HCT116 (cell line): ENCODE measurements around the gene MTREX. TPM values are rescaled to one million over a fixed set of nuclear protein-coding genes. Genes with fewer than 3 reads are reported as not detected.

Source experiments
- ATAC-seq: fragments of 200-7000 bp; cut with Tn5 transposase; 2 replicates; pipeline ENCODE4 v1.9.1; 2020; ENCODE audit warnings: mild to moderate bottlenecking, moderate library complexity
- BruUV-seq: library from RNA; stranded (reverse); fragments of 400-500 nt; replicated peaks from 2 replicates; lab custom pipeline; 2021; lab: Mats Ljungman, UMichigan
- CTCF ChIA-PET: fragments of 300-600 bp; sonication (Branson Sonifier 250); formaldehyde crosslinking; loops from one replicate; lab custom pipeline; 2021; ENCODE audit warnings: antibody characterized with exemption; lab: Charles Lee
- POLR2A ChIA-PET: fragments of 300-600, 350-600 bp; sonication (Branson Sonifier 250); formaldehyde crosslinking; loops from one replicate; lab custom pipeline; 2021; ENCODE audit warnings: antibody characterized with exemption; lab: Charles Lee
- RAD21 ChIA-PET, 2 experiments: fragments of 300-600 bp; sonication (Branson Sonifier 250); formaldehyde crosslinking; loops; one replicate each; lab custom pipeline; 2023; ENCODE audit warnings: low total read pairs in 2 of 2; ENCODE audit not compliant: uncharacterized antibody in 2 of 2, unreplicated experiment in 2 of 2, low non-redundant PET in 1 of 2; lab: Charles Lee
- DNase-seq: peaks from one replicate; pipeline ENCODE4 v3.0.0-alpha.2; 2010; ENCODE audit warnings: low read depth, low spot score
- H2AFZ ChIP-seq: fragments of 200-600 bp; shearing (Covaris generic), sonication (generic); 2 replicates; pipeline ENCODE4 v1.6.1; 2017; ENCODE audit warnings: low read depth, mixed run types, mixed read lengths, antibody characterized with exemption, low read length; ENCODE audit not compliant: poor library complexity, severe bottlenecking
- H3K27ac ChIP-seq: 2 replicates; pipeline ENCODE4 v1.5.1; 2012; ENCODE audit warnings: low read depth, low read length
- H3K27me3 ChIP-seq: fragments of 200-600 bp; sonication (generic); 2 replicates; pipeline ENCODE4 v1.6.1; 2016; ENCODE audit warnings: mixed run types, low read length, mixed read lengths; ENCODE audit not compliant: insufficient read depth
- H3K36me3 ChIP-seq, 2 experiments: fragments of 200-500 bp in 1 of 2; fragments of 200-600 bp in 1 of 2; sonication (Bioruptor generic) in 1 of 2; sonication (generic) in 1 of 2; 2 replicates each; pipeline versions ENCODE4 v1.5.1 to v1.6.1; 2014 to 2016; ENCODE audit warnings: low read length in 2 of 2, inconsistent platforms in 1 of 2, mixed read lengths in 1 of 2, mixed run types in 1 of 2; ENCODE audit not compliant: insufficient read depth in 2 of 2, control insufficient read depth in 1 of 2
- H3K4me1 ChIP-seq, 2 experiments: fragments of 200-600 bp in 1 of 2; sonication (generic) in 1 of 2; 2 replicates each; pipeline versions ENCODE4 v1.5.1 to v1.6.1; 2012 to 2017; ENCODE audit warnings: low read length in 2 of 2, inconsistent platforms in 1 of 2, mild to moderate bottlenecking in 1 of 2, mixed read lengths in 1 of 2, mixed run types in 1 of 2, moderate library complexity in 1 of 2; ENCODE audit not compliant: insufficient read depth in 2 of 2, control insufficient read depth in 1 of 2
- H3K4me2 ChIP-seq: fragments of 200-600 bp; sonication (generic); 2 replicates; pipeline ENCODE4 v1.6.1; 2017; ENCODE audit warnings: mixed run types, low read length, mixed read lengths
- H3K4me3 ChIP-seq, 2 experiments: fragments of 200-600 bp in 1 of 2; sonication (generic) in 1 of 2; replicated peaks in 1 of 2; 2 replicates each; pipeline ENCODE4 v1.5.1; 2011 to 2016; ENCODE audit warnings: low read length in 2 of 2, control low read depth in 1 of 2, low read depth in 1 of 2, mild to moderate bottlenecking in 1 of 2, mixed read lengths in 1 of 2, mixed run types in 1 of 2
- H3K79me2 ChIP-seq: fragments of 200-600 bp; sonication (generic); 2 replicates; pipeline ENCODE4 v1.6.1; 2017; ENCODE audit warnings: mild to moderate bottlenecking, mixed run types, low read length, moderate library complexity, mixed read lengths; ENCODE audit not compliant: insufficient read depth
- H3K9ac ChIP-seq: fragments of 200-600 bp; sonication (generic); 2 replicates; pipeline ENCODE4 v1.6.1; 2016; ENCODE audit warnings: low read length, mixed read lengths
- H3K9me2 ChIP-seq: fragments of 200-600 bp; sonication (generic), shearing (Covaris generic); 2 replicates; pipeline ENCODE4 v1.6.1; 2017; ENCODE audit warnings: mixed run types, mild to moderate bottlenecking, moderate library complexity; ENCODE audit not compliant: insufficient read depth
- H3K9me3 ChIP-seq, 2 experiments: fragments of 200-500 bp in 1 of 2; fragments of 200-600 bp in 1 of 2; sonication (Bioruptor generic) in 1 of 2; sonication (generic) in 1 of 2; 2 replicates each; pipeline ENCODE4 v1.6.1; 2014 to 2017; ENCODE audit warnings: low read length in 2 of 2, mixed read lengths in 2 of 2, inconsistent platforms in 1 of 2, low read depth in 1 of 2, mild to moderate bottlenecking in 1 of 2, mixed run types in 1 of 2, moderate library complexity in 1 of 2; ENCODE audit not compliant: control insufficient read depth in 1 of 2, insufficient read depth in 1 of 2
- H4K20me1 ChIP-seq: fragments of 200-600 bp; sonication (generic), shearing (Covaris generic); 2 replicates; pipeline ENCODE4 v1.6.1; 2017; ENCODE audit warnings: mixed run types, mild to moderate bottlenecking, moderate library complexity; ENCODE audit not compliant: insufficient read depth
- CBX3 ChIP-seq: IDR thresholded peaks from 2 replicates; pipeline ENCODE4 v1.6.1; 2012; ENCODE audit warnings: low read depth
- ELF1 ChIP-seq: IDR thresholded peaks from 2 replicates; pipeline ENCODE4 v1.6.1; 2012; ENCODE audit warnings: low read depth, borderline replicate concordance
- EZH2 ChIP-seq: fragments of 200-600 bp; sonication (generic); IDR thresholded peaks from 2 replicates; pipeline ENCODE4 v1.6.1; 2017; ENCODE audit warnings: antibody characterized with exemption, mixed run types
- JUND ChIP-seq: IDR thresholded peaks from 2 replicates; pipeline ENCODE4 v1.6.1; 2012
- SP1 ChIP-seq: IDR thresholded peaks from 2 replicates; pipeline ENCODE4 v1.6.1; 2012; ENCODE audit warnings: low read depth
- SRF ChIP-seq: IDR thresholded peaks from 2 replicates; pipeline ENCODE4 v1.6.1; 2012; ENCODE audit warnings: low read depth
- TCF7L2 ChIP-seq: IDR thresholded peaks from 2 replicates; pipeline ENCODE4 v1.7.0; 2011; ENCODE audit warnings: borderline replicate concordance, inconsistent platforms; ENCODE audit not compliant: insufficient read depth, insufficient read length; ENCODE audit errors: extremely low read depth
- ZNF274 ChIP-seq: fragments of 200-500 bp; sonication (Bioruptor generic); IDR thresholded peaks from 2 replicates; pipeline ENCODE4 v1.6.1; 2014; ENCODE audit warnings: mild to moderate bottlenecking, low read depth, low read length, inconsistent platforms
- intact Hi-C: fragments of 100-400 bp; cut with micrococcal nuclease; formaldehyde crosslinking; loops from 2 replicates; pipeline ENCODE4 v1.10.0; 2022
- total RNA-seq: library from RNA; stranded (reverse); gene quantifications from one replicate; pipeline ENCODE4 v1.2.1, GENCODE V29; 2021; ENCODE audit not compliant: unreplicated experiment
- TF ChIP-seq, protein P1 (sequence below): IDR thresholded peaks from 2 replicates; pipeline ENCODE4 v1.6.1; 2012; ENCODE audit warnings: low read depth
- TF ChIP-seq, protein P2 (sequence below), 3 experiments: fragments of 200-600 bp in 1 of 3; sonication (generic) in 1 of 3; IDR thresholded peaks in 2 of 3; conservative IDR thresholded peaks in 1 of 3; 2 replicates each; pipeline ENCODE4 v1.5.1; 2012 to 2017; ENCODE audit warnings: low read depth in 2 of 3, low read length in 2 of 3, antibody characterized with exemption in 1 of 3, borderline replicate concordance in 1 of 3, control low read depth in 1 of 3, mild to moderate bottlenecking in 1 of 3, mixed read lengths in 1 of 3, mixed run types in 1 of 3, moderate library complexity in 1 of 3; ENCODE audit not compliant: insufficient read depth in 1 of 3
- TF ChIP-seq, protein P3 (sequence below): IDR thresholded peaks from 2 replicates; pipeline ENCODE4 v1.6.1; 2012
- TF ChIP-seq, protein P4 (sequence below): IDR thresholded peaks from 2 replicates; pipeline ENCODE4 v1.6.1; 2011; ENCODE audit warnings: mild to moderate bottlenecking, low read length, moderate library complexity; ENCODE audit not compliant: insufficient replicate concordance; ENCODE audit errors: extremely low read depth

The MTREX gene
- total RNA-seq, 1 experiment from 2014 or later = 101 TPM

DNA sequence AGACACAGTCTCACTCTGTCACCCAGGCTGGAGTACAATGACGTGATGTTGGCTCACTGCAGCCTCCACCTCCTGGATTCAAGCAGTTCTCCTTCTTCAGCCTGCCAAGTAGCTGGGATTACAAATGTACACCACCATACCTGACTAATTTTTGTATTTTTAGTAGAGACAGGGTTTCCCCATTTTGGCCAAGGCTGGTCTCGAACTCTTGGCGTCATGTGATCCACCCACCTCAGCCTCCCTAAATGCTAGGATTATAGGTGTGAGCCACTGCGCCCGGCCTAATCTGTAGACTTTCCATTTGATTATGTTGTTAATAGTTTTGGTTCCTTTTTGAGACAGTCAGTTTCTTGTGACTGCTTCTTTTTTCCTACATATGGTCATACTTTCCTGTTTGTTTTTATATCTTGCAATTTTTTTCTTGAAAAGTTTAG lies 31.0 kb downstream of the MTREX start:
- RAD21 ChIA-PET = no interaction called here
- CTCF ChIA-PET = no interaction called here
- Histone ChIP-seq H2AFZ (no peak overlapping the region), H3K4me2 (no peak overlapping the region), H3K9ac (no peak overlapping the region), H3K9me3 (no peaks in the 10 kb centered on the region), H3K4me3 (no peak overlapping the region), H3K4me1 (no peaks in the 10 kb centered on the region), H3K36me3 (peaks cover 4 to 5% of the 10 kb centered on the region in 2 experiments; a peak in 2 of 4 replicates), H3K27me3 (no peaks in the 10 kb centered on the region), H4K20me1 (peaks cover 8% of the 10 kb centered on the region; the same call in 1 of the 2 replicates), H3K79me2 (peaks cover 82% of the 10 kb centered on the region), H3K9me2 (no peaks in the 10 kb centered on the region), H3K27ac (no peak overlapping the region)
- DNase-seq (no peak), ATAC-seq (no peak)
- intact Hi-C loops = no loop called here
- no TSS peak for BruUV-seq
- TF ChIP-seq, protein P1, sequence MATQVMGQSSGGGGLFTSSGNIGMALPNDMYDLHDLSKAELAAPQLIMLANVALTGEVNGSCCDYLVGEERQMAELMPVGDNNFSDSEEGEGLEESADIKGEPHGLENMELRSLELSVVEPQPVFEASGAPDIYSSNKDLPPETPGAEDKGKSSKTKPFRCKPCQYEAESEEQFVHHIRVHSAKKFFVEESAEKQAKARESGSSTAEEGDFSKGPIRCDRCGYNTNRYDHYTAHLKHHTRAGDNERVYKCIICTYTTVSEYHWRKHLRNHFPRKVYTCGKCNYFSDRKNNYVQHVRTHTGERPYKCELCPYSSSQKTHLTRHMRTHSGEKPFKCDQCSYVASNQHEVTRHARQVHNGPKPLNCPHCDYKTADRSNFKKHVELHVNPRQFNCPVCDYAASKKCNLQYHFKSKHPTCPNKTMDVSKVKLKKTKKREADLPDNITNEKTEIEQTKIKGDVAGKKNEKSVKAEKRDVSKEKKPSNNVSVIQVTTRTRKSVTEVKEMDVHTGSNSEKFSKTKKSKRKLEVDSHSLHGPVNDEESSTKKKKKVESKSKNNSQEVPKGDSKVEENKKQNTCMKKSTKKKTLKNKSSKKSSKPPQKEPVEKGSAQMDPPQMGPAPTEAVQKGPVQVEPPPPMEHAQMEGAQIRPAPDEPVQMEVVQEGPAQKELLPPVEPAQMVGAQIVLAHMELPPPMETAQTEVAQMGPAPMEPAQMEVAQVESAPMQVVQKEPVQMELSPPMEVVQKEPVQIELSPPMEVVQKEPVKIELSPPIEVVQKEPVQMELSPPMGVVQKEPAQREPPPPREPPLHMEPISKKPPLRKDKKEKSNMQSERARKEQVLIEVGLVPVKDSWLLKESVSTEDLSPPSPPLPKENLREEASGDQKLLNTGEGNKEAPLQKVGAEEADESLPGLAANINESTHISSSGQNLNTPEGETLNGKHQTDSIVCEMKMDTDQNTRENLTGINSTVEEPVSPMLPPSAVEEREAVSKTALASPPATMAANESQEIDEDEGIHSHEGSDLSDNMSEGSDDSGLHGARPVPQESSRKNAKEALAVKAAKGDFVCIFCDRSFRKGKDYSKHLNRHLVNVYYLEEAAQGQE = no peak
- no peak for TF ChIP-seq CBX3
- no peak for TF ChIP-seq SP1
- no peak for TF ChIP-seq SRF
- TF ChIP-seq TCF7L2 = no peak
- TF ChIP-seq, protein P2, sequence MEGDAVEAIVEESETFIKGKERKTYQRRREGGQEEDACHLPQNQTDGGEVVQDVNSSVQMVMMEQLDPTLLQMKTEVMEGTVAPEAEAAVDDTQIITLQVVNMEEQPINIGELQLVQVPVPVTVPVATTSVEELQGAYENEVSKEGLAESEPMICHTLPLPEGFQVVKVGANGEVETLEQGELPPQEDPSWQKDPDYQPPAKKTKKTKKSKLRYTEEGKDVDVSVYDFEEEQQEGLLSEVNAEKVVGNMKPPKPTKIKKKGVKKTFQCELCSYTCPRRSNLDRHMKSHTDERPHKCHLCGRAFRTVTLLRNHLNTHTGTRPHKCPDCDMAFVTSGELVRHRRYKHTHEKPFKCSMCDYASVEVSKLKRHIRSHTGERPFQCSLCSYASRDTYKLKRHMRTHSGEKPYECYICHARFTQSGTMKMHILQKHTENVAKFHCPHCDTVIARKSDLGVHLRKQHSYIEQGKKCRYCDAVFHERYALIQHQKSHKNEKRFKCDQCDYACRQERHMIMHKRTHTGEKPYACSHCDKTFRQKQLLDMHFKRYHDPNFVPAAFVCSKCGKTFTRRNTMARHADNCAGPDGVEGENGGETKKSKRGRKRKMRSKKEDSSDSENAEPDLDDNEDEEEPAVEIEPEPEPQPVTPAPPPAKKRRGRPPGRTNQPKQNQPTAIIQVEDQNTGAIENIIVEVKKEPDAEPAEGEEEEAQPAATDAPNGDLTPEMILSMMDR (IDR thresholded peaks at IDR 0.05 in 2 of 3, conservative IDR thresholded peaks at IDR 0.05 in 1 of 3; ENCODE audit: borderline replicate concordance in 1 of 3, insufficient read depth in 1 of 3, low read depth in 2 of 3, low read length in 2 of 3) = no peak
- TF ChIP-seq, protein P3, sequence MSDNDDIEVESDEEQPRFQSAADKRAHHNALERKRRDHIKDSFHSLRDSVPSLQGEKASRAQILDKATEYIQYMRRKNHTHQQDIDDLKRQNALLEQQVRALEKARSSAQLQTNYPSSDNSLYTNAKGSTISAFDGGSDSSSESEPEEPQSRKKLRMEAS = no peak
- TF ChIP-seq ELF1 = no peak
- TF ChIP-seq JUND = no peak
- no peak for TF ChIP-seq EZH2
- no peak for TF ChIP-seq ZNF274
- TF ChIP-seq, protein P4, sequence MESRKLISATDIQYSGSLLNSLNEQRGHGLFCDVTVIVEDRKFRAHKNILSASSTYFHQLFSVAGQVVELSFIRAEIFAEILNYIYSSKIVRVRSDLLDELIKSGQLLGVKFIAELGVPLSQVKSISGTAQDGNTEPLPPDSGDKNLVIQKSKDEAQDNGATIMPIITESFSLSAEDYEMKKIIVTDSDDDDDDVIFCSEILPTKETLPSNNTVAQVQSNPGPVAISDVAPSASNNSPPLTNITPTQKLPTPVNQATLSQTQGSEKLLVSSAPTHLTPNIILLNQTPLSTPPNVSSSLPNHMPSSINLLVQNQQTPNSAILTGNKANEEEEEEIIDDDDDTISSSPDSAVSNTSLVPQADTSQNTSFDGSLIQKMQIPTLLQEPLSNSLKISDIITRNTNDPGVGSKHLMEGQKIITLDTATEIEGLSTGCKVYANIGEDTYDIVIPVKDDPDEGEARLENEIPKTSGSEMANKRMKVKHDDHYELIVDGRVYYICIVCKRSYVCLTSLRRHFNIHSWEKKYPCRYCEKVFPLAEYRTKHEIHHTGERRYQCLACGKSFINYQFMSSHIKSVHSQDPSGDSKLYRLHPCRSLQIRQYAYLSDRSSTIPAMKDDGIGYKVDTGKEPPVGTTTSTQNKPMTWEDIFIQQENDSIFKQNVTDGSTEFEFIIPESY = no peak
- POLR2A ChIA-PET = no interaction called here
